Uterus (tissue), 2 donors: ENCODE results near the gene SEC16A.

Source experiments
- POLR2A ChIP-seq, 2 donors: fragments of 450-650 bp; IDR thresholded peaks; one replicate each; pipeline ENCODE4 v1.6.1; 2016; ENCODE audit warnings: antibody characterized with exemption in 2 of 2, mild to moderate bottlenecking in 1 of 2, moderate library complexity in 1 of 2
- TF ChIP-seq, protein P1 (sequence below), 4 experiments: fragments of 200-600 bp in 2 of 4; fragments of 450-650 bp in 2 of 4; sonication (generic) in 2 of 4; IDR thresholded peaks; one replicate each; pipeline ENCODE4 v1.5.1; 2016 to 2019; ENCODE audit warnings: antibody characterized with exemption in 4 of 4, mild to moderate bottlenecking in 2 of 4, moderate library complexity in 1 of 4

DNA sequence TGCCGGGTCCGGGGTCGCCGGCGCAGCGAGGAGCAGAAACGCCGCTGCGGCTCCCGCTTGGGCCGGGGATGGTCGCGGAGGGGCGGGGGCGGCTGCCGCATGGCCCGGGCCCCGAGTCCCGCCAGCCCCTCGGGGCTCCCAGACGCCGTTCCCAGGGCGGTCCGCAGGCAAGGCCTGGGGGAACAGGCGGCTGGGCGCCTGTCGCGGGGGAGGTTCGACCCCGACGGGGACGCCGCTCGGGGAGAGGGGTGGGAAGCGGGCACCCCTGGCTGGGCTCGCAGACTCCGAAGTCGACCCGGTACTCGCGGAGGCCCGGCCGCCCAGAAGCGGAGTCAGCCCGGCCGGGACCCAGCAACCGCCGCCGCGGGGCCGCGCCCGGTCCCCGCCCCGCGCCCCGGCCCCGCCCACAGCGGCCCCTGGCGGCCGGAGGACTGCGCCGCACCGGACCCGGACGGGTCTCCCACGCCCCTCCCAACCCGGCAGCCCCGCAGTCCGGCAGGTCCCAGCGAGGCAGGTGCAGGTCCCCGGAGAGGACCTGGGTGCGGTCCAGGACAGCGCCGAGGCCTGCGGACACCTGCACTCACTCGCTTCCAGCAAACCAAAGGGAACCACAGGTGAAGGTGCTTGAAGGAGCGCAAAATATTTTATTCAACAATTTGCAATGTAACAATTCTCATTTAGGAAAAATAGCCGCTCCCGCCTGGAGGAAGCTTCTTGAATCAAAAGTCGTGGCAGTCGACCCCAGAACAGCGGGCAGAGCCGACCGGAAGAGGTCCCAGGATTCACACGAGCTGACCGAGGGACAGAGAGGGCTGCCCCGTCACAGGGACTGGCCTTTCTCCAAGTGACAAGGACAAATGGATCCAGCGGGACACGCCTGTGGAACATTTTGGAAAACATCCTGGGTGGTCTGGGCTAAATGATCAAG, 43.1 kb downstream of the SEC16A start, which contains the start of gene INPP5E:
- TF ChIP-seq POLR2A (IDR thresholded peaks at IDR 0.05) = peak in 1 of 2 donors; percentile 45
- TF ChIP-seq, protein P1, sequence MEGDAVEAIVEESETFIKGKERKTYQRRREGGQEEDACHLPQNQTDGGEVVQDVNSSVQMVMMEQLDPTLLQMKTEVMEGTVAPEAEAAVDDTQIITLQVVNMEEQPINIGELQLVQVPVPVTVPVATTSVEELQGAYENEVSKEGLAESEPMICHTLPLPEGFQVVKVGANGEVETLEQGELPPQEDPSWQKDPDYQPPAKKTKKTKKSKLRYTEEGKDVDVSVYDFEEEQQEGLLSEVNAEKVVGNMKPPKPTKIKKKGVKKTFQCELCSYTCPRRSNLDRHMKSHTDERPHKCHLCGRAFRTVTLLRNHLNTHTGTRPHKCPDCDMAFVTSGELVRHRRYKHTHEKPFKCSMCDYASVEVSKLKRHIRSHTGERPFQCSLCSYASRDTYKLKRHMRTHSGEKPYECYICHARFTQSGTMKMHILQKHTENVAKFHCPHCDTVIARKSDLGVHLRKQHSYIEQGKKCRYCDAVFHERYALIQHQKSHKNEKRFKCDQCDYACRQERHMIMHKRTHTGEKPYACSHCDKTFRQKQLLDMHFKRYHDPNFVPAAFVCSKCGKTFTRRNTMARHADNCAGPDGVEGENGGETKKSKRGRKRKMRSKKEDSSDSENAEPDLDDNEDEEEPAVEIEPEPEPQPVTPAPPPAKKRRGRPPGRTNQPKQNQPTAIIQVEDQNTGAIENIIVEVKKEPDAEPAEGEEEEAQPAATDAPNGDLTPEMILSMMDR (IDR thresholded peaks at IDR 0.05) = peak; percentile 37 to 84 (median 74)
